Caco-2 (cell line): ENCODE data around the gene USP22. TPM values are rescaled to one million over a fixed set of nuclear protein-coding genes. Genes with fewer than 3 reads are reported as not detected.

ENCODE experiments used
- BruUV-seq: library from RNA; stranded (reverse); fragments of 400-500 nt; replicated peaks from 2 replicates; lab custom pipeline; 2021; lab: Mats Ljungman, UMichigan
- CTCF ChIA-PET: fragments of 300-600 bp; sonication (Branson Sonifier 250); formaldehyde crosslinking; loops from one replicate; lab custom pipeline; 2022; ENCODE audit warnings: antibody characterized with exemption; lab: Charles Lee
- POLR2A ChIA-PET: fragments of 300-600 bp; sonication (Branson Sonifier 250); formaldehyde crosslinking; loops from one replicate; lab custom pipeline; 2022; ENCODE audit warnings: antibody characterized with exemption; lab: Charles Lee
- DNase-seq, 2 experiments: peaks; one replicate each; pipeline versions ENCODE4 v3.0.0 to v3.0.0-alpha.2; 2020 to 2022
- H3K27me3 ChIP-seq: replicated peaks from 2 replicates; pipeline ENCODE4 v1.6.0; 2011; ENCODE audit warnings: low read length; ENCODE audit not compliant: control insufficient read depth, insufficient read depth
- H3K36me3 ChIP-seq: 2 replicates; pipeline ENCODE4 v1.5.1; 2011; ENCODE audit warnings: low read length; ENCODE audit not compliant: control insufficient read depth, insufficient read depth
- H3K4me1 ChIP-seq: fragments of 250-450 bp; sonication (Bioruptor Pico); 2 replicates; pipeline ENCODE4 v1.5.1; 2020; ENCODE audit warnings: mild to moderate bottlenecking
- H3K4me3 ChIP-seq: 2 replicates; pipeline ENCODE4 v1.5.1; 2011; ENCODE audit warnings: low read depth, mild to moderate bottlenecking, control low read depth, low read length
- H3K9me3 ChIP-seq: fragments of 250-450 bp; sonication (Bioruptor Pico); 2 replicates; pipeline ENCODE4 v1.5.1; 2020; ENCODE audit warnings: mild to moderate bottlenecking, moderate library complexity
- H3K27ac Mint-ChIP-seq: one replicate; pipeline ENCODE4 v1.8.0; 2022; ENCODE audit warnings: mixed read lengths; ENCODE audit not compliant: unreplicated experiment
- H3K27me3 Mint-ChIP-seq: one replicate; pipeline ENCODE4 v1.8.0; 2022; ENCODE audit warnings: mixed read lengths; ENCODE audit not compliant: insufficient read depth, unreplicated experiment
- H3K36me3 Mint-ChIP-seq: one replicate; pipeline ENCODE4 v1.8.0; 2022; ENCODE audit warnings: mild to moderate bottlenecking, mixed read lengths; ENCODE audit not compliant: insufficient read depth, unreplicated experiment
- H3K4me1 Mint-ChIP-seq: one replicate; pipeline ENCODE4 v1.8.0; 2022; ENCODE audit warnings: low read depth, mixed read lengths; ENCODE audit not compliant: unreplicated experiment
- H3K4me3 Mint-ChIP-seq: one replicate; pipeline ENCODE4 v1.8.0; 2022; ENCODE audit warnings: mild to moderate bottlenecking, moderate library complexity, mixed read lengths; ENCODE audit not compliant: unreplicated experiment
- H3K9me3 Mint-ChIP-seq: one replicate; pipeline ENCODE4 v1.8.0; 2022; ENCODE audit warnings: mixed read lengths; ENCODE audit not compliant: unreplicated experiment
- intact Hi-C: fragments of 100-400 bp; cut with micrococcal nuclease; formaldehyde crosslinking; loops from one replicate; pipeline ENCODE4 v1.10.0; 2022; ENCODE audit not compliant: unreplicated experiment
- total RNA-seq: library from RNA; stranded (reverse); gene quantifications from 2 replicates; pipeline ENCODE4 v1.2.3, GENCODE V29; 2022
- TF ChIP-seq, protein P1 (sequence below), 2 experiments: fragments of 200-600 bp in 1 of 2; IDR thresholded peaks; 1 replicate in 1 of 2; 2 replicates in 1 of 2; pipeline versions ENCODE4 v1.5.1 to v1.8.0; 2011 to 2022; ENCODE audit warnings: antibody characterized with exemption in 1 of 2, control low read depth in 1 of 2, inconsistent platforms in 1 of 2, low read depth in 1 of 2, low read length in 1 of 2, mild to moderate bottlenecking in 1 of 2, moderate library complexity in 1 of 2; ENCODE audit not compliant: insufficient read depth in 1 of 2, severe bottlenecking in 1 of 2, unreplicated experiment in 1 of 2

The USP22 gene
- total RNA-seq, 1 experiment from 2014 or later, result 267 TPM

DNA sequence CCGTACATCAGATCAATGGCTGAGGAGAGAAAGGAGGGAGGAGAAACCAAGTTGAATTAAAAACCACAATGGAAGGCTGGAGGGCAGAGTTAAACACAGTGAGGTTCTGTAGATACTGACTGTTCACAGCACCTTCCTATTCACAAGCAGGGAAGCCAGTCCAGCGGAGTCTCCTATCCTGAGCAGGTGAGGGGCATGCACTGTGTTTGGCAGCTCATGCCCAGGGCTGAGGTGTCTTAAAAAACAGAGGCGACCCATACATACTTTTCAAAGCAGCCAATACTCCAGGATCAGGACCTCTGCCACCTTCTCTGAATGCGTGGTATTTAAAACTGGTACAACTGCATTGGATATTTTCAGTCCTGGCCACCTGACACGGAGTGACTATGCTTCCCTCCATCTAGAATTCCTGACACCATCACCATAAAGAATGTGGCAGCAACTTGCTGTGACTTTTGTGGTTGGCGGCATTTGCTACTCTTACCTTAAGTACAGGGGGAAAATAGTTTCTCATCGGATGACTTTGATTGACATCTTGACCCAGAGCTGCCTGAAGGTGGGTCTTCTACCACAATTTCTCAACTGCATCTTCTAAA, 21.5 kb downstream of the USP22 start:
- Mint-ChIP-seq H3K27me3 (no peaks in the 10 kb centered on the region), H3K4me1 (peaks cover 7% of the 10 kb centered on the region), H3K4me3 (no peak overlapping the region), H3K36me3 (peaks cover 98% of the 10 kb centered on the region), H3K27ac (no peak overlapping the region), H3K9me3 (no peaks in the 10 kb centered on the region)
- Histone ChIP-seq H3K9me3 (no peaks in the 10 kb centered on the region), H3K4me3 (no peak overlapping the region), H3K4me1 (no peaks in the 10 kb centered on the region), H3K27me3 (no peaks in the 10 kb centered on the region), H3K36me3 (peaks cover 11% of the 10 kb centered on the region)
- CTCF ChIA-PET, result interaction anchor here (1.5 kb wide), 1 partner anchor 78 kb away, joined by 9 read pairs; no protein-coding TSS in a partner anchor
- no peak for DNase-seq
- TF ChIP-seq, protein P1, sequence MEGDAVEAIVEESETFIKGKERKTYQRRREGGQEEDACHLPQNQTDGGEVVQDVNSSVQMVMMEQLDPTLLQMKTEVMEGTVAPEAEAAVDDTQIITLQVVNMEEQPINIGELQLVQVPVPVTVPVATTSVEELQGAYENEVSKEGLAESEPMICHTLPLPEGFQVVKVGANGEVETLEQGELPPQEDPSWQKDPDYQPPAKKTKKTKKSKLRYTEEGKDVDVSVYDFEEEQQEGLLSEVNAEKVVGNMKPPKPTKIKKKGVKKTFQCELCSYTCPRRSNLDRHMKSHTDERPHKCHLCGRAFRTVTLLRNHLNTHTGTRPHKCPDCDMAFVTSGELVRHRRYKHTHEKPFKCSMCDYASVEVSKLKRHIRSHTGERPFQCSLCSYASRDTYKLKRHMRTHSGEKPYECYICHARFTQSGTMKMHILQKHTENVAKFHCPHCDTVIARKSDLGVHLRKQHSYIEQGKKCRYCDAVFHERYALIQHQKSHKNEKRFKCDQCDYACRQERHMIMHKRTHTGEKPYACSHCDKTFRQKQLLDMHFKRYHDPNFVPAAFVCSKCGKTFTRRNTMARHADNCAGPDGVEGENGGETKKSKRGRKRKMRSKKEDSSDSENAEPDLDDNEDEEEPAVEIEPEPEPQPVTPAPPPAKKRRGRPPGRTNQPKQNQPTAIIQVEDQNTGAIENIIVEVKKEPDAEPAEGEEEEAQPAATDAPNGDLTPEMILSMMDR (IDR thresholded peaks at IDR 0.05; ENCODE audit: insufficient read depth in 1 of 2, low read depth in 1 of 2, low read length in 1 of 2, severe bottlenecking in 1 of 2, unreplicated experiment in 1 of 2), result no peak
- POLR2A ChIA-PET, result no interaction called here
- no TSS peak for BruUV-seq
- intact Hi-C loops, result loop anchor here (5.0 kb wide), 1 partner anchor 76 kb away; no protein-coding TSS in a partner anchor

DNA sequence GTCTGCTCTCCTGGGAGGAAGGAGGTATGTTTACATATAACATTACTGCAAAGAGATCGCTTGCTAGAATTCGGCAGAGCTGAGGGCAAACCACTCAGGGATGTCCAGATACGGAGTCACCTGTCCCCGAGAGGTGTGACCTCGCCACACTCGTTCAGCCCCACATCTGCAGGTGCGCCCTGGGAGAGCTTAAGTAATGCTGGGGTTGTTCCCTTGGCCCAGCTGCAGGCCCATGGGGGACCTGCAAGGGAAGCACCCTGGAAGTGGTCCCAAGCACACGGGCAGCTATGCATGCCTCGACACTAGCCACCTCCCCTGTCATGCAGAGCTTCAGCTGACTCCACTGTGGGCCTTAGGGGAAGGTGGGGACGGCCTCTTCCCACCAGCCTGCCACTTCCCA, 22.2 kb downstream of the USP22 start:
- Histone ChIP-seq H3K36me3 (peaks cover 14% of the 10 kb centered on the region), H3K9me3 (no peaks in the 10 kb centered on the region), H3K4me1 (no peaks in the 10 kb centered on the region), H3K27me3 (no peaks in the 10 kb centered on the region), H3K4me3 (no peak overlapping the region)
- POLR2A ChIA-PET, result no interaction called here
- H3K4me3 Mint-ChIP-seq, result no peak overlapping the region
- CTCF ChIA-PET, result interaction anchor here (0.5 to 1.5 kb wide), 4 partner anchors 21 to 99 kb away, joined by 3 to 9 read pairs (median 4); partner anchors contain the start of gene USP22
- intact Hi-C loops, result loop anchor here (5.0 kb wide), 1 partner anchor 77 kb away; no protein-coding TSS in a partner anchor
- no TSS peak for BruUV-seq
- no peaks in the 10 kb centered on the region for H3K27me3 Mint-ChIP-seq
- H3K27ac Mint-ChIP-seq, result no peak overlapping the region
- DNase-seq, result no peak
- H3K9me3 Mint-ChIP-seq, result no peaks in the 10 kb centered on the region
- H3K36me3 Mint-ChIP-seq, result peaks cover 98% of the 10 kb centered on the region
- peaks cover 7% of the 10 kb centered on the region for H3K4me1 Mint-ChIP-seq
- TF ChIP-seq, protein P1 (IDR thresholded peaks at IDR 0.05; ENCODE audit: insufficient read depth in 1 of 2, low read depth in 1 of 2, low read length in 1 of 2, severe bottlenecking in 1 of 2, unreplicated experiment in 1 of 2), result no peak

DNA sequence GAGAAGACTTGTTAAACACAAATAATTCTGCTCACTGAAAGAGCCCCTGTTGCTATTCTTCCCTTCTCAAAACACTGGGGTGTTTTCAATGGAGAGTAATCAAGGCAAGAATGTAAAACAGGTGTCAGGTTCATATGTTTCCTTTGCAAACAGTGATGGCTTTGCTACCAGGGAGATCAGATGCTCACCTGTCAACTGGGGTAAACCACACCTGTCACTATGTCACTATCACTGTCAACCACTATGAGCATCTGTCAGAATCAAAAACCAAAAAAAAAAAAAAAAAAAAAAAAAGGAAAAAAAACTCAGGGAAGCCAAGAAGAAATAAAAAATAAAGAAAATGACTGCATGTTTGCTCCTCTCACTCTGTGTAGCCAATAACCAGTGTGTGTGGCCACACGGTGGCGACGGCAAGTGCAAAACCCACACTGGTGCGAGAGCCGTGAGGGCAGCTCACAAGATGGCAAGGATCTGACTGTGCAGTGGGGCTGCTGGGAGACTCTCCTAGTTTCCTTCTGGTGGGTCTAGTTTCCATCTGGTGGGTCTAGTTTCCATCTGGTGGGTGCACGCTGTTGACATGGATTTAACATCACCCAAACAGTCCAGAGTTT, 22.7 kb downstream of the USP22 start:
- no peak overlapping the region for H3K4me3 ChIP-seq
- H3K27me3 ChIP-seq, result no peaks in the 10 kb centered on the region
- Mint-ChIP-seq H3K27me3 (no peaks in the 10 kb centered on the region), H3K4me1 (peaks cover 7% of the 10 kb centered on the region), H3K36me3 (peaks cover 98% of the 10 kb centered on the region), H3K9me3 (no peaks in the 10 kb centered on the region), H3K27ac (no peak overlapping the region), H3K4me3 (no peak overlapping the region)
- no TSS peak for BruUV-seq
- H3K4me1 ChIP-seq, result no peaks in the 10 kb centered on the region
- intact Hi-C loops, result loop anchor here (5.0 kb wide), 1 partner anchor 77 kb away; no protein-coding TSS in a partner anchor
- peak in 1 of 2 experiments; percentile 66 for DNase-seq
- no peaks in the 10 kb centered on the region for H3K9me3 ChIP-seq
- H3K36me3 ChIP-seq, result peaks cover 16% of the 10 kb centered on the region
- CTCF ChIA-PET, result interaction anchor here (0.5 to 1.5 kb wide), 4 partner anchors 21 to 99 kb away, joined by 3 to 9 read pairs (median 4); partner anchors contain the start of gene USP22
- POLR2A ChIA-PET, result no interaction called here
- TF ChIP-seq, protein P1 (IDR thresholded peaks at IDR 0.05; ENCODE audit: insufficient read depth in 1 of 2, low read depth in 1 of 2, low read length in 1 of 2, severe bottlenecking in 1 of 2, unreplicated experiment in 1 of 2), result peak in 1 of 2 experiments; percentile 50
